ENCODE data around the gene POU6F2. TPM values are rescaled to one million over a fixed set of nuclear protein-coding genes. Genes with fewer than 3 reads are reported as not detected.

The POU6F2 gene
- polyA plus RNA-seq, 1 donor from 2014 or later: not detected

DNA sequence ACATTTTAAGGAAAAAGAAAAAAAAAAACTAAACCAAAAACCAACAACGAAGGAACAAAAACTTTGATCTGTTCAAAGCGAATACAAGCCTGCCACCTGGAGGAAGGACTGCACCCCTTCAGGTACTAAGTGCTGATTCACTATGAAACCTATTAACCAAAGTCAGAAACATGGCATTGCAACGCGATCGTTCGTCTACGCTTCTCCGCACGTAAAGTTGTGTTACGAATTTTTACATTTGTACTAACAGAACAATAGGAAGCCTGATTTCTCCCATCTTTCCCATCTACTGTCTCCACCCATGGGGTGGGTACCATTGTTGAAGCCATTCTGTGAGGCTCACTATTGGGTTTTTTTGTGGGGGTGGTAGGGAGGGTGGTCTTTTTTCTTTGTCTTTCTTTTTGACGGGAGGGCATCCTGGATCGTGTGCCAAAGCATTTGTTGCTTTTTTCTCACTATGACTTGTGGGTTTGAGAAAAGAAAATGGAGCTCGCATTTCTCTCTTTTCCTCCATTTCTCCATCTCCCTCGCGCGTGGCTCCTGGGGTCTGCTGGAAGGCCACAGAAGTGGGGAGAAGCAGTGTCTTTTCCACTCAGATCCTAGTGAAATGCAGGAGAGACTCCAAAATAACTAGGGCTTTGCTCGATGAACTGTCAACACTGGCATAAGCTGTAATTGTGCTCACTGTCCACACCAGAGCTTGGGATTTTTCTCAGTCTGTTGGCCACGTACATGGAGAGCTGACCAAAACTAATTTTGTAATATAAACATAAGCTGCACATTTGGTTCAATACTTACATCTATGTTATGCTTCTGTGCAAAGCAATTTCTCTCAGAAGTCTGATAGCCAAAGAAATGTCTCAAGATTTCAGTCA, 487.6 kb downstream of the POU6F2 start:
- peak overlapping the region in 1 of 4 donors; percentile 41 for H3K4me3 Mint-ChIP-seq
- peaks cover 14% of the 10 kb centered on the region for H3K27me3 Mint-ChIP-seq
- H3K9me3 Mint-ChIP-seq: no peaks in the 10 kb centered on the region
- no peaks in the 10 kb centered on the region for H3K36me3 Mint-ChIP-seq
- peaks cover 2 to 4% (median 3%) of the 10 kb centered on the region in 3 donors for H3K4me1 Mint-ChIP-seq
- no peak overlapping the region for H3K27ac Mint-ChIP-seq

DNA sequence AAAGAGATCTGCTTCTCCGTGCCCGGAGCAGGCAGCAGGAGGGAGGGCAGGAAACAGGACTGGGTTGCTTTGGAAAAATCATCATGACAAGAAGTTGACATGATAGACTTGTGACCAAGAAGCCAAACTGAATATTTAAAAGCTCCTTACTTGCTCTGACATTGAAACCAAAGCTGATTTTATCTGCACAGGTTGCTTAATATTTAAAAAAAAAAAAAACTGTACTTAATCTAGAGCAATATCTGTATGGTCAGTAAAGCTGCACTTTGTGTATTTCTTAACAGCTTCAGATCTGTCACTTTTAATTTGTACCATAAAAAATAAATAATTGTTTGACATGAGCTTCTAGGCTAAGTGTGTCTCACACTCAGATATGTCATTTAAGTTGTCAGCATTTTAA, 490.6 kb downstream of the POU6F2 start:
- Mint-ChIP-seq H3K36me3 (no peaks in the 10 kb centered on the region), H3K4me1 (peaks cover 2 to 4% (median 3%) of the 10 kb centered on the region in 3 donors), H3K27ac (no peak overlapping the region), H3K9me3 (no peaks in the 10 kb centered on the region), H3K27me3 (peaks cover 11% of the 10 kb centered on the region), H3K4me3 (no peak overlapping the region)

DNA sequence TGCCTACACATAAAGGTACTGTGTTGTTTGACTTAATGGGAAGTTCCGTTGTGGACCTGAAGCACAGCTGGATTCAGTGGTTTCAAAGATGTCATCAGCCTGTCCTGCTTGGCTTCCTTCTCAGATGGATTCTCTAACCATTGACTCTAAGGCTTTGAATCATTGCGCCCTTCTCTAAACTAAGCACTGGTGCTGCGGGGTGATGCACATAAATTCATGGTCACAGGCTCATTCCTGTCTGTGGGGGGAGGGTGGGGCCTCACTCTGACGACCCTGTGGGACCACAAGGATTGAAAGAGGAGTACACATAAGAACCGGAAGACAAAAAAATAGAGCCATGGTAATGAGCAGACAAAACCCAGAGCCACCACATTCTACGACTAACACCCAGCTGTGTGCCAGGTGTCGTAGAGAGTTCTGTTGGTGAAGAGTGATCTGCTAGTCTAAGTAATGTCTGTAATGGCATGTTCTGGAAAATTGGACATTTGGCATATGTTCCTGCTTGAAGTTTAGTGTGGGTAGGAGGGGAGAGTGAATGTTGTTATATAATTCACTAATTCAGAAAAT, 491.2 kb downstream of the POU6F2 start:
- Mint-ChIP-seq H3K4me1 (peaks cover 2 to 4% (median 3%) of the 10 kb centered on the region in 3 donors), H3K9me3 (no peaks in the 10 kb centered on the region), H3K36me3 (no peaks in the 10 kb centered on the region), H3K27ac (no peak overlapping the region), H3K27me3 (peaks cover 11% of the 10 kb centered on the region), H3K4me3 (no peak overlapping the region)

DNA sequence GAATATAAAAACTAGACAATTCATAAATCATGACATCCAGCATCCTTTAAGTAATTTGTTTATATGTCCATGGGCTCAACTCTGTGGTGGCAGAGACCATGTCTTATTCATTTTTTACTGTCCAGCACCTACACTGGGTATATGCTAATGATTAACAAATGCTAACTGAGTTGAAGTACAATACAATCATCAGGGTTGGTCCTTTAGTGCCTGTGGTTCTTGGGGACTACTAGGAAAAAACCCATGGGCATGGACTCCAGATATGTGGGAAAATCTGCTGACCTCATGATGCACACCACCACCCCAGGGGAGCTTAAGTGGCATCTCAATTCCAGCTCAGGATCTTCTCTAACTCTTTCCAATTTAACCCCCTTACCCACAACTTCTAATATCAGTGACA, 503.2 kb downstream of the POU6F2 start:
- no peaks in the 10 kb centered on the region for H3K4me1 Mint-ChIP-seq
- H3K36me3 Mint-ChIP-seq: peaks cover 2% of the 10 kb centered on the region
- H3K9me3 Mint-ChIP-seq: peaks cover 0 to 9% (median 2%) of the 10 kb centered on the region in 3 donors
- H3K27me3 Mint-ChIP-seq: peaks cover 4% of the 10 kb centered on the region
- no peak overlapping the region for H3K4me3 Mint-ChIP-seq
- H3K27ac Mint-ChIP-seq: no peak overlapping the region

DNA sequence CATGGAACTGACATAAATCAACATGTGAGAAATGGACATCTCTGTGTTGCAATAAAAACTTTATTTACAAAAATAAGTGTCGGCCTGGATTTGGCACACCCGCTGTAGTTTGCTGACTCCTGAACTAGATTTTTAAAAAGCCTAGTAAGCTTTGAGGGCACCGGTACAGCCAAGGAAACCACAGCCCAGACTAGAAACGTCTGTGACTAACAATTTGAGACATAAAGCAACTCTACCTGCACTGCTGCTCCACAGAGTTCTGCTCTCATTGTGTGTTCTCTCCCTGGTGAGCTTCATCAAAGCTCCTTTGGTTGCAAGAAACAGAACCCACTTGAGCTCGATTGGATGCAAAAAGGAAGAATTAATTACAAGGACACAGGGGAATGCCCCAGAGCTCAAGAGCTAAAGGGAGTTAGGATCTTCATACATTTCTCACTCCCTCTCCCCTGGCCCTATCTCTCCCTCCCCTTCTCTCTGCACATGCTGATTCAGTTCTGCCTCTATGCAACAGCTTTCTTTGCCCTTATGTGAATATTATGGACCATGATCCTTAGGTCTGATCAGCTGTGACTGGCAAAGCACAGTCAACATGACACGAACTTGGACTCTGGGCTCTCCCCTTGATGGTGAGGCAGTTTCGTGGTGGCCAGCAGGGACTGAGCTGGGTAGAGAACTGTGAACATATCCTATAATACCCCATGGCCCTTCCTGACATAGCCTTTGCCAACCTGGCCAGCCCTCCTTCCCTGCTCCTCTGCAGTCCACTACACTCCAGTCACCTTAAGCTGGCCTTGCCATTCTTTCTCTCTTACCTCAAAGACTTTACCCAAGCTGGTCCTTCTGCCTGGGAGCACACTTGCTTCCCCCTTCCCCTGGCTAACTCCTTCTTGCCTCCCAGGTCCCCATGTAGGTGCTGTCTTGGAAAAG, 511.0 kb downstream of the POU6F2 start:
- Mint-ChIP-seq H3K4me1 (no peaks in the 10 kb centered on the region), H3K27me3 (peaks cover 19% of the 10 kb centered on the region), H3K9me3 (peaks cover 0 to 1% (median 0%) of the 10 kb centered on the region in 3 donors), H3K27ac (no peak overlapping the region), H3K36me3 (peaks cover 1% of the 10 kb centered on the region), H3K4me3 (no peak overlapping the region)

DNA sequence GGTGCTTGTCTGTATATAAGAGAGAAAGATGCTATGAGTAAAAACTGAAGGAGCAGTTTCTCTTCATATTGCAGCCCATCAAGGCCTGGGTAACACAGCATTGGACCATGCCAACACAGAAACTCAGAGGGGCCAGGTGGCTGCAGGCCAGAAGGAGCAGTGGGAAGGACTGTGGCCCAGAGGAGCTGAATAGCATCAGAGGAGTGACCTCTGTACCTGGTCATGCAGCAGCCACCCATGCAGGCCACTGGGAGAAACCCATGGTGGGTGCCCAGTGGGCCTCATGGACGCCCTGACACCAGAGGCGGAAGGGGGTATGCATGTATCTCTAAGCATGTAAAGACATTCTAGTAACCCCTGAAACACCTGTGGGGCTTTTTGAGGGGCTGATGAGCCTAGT, 512.6 kb downstream of the POU6F2 start:
- H3K4me3 Mint-ChIP-seq: no peak overlapping the region
- H3K36me3 Mint-ChIP-seq: peaks cover 1% of the 10 kb centered on the region
- H3K4me1 Mint-ChIP-seq: no peaks in the 10 kb centered on the region
- H3K9me3 Mint-ChIP-seq: no peaks in the 10 kb centered on the region
- no peak overlapping the region for H3K27ac Mint-ChIP-seq
- peaks cover 19% of the 10 kb centered on the region for H3K27me3 Mint-ChIP-seq

DNA sequence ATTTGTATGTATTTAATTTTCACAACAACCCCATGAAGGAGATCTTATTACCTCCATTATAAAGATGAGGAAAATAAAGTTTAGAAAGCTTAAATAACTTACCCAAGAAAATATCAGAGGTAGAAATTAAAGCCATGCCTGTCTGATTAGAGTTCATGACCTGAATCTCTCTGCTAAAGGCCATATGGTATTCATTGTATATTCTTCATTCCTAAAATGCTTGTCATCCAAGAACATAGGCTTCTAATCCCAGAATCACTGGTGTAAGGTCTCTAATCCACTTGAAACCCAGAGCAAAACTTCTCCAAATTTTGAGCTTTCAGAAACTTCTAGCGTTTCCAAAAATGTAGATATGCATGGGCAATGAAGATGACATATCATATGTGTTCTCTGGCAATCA, 516.2 kb downstream of the POU6F2 start:
- Mint-ChIP-seq H3K27me3 (peaks cover 12% of the 10 kb centered on the region), H3K36me3 (peaks cover 1% of the 10 kb centered on the region), H3K9me3 (no peaks in the 10 kb centered on the region), H3K4me3 (no peak overlapping the region), H3K4me1 (no peaks in the 10 kb centered on the region), H3K27ac (no peak overlapping the region)

DNA sequence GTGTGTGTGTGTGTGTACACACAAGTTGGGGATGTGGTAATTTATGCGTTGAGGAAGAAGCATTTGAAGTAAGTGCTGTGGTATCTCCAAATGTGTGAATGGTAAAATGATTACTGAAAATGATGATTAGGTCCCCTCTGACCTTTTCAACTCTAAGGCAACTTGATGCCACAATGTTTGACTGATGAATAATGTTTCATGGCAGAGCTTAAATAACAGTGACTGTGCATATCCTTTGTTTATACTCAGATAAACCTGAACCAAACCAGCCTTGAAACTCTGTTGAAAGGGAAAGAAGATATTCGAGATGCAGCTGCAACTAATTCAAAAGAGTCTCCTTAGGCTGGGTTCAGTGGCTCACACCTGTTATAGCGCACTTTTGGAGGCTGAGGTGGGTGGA, 523.6 kb downstream of the POU6F2 start:
- no peaks in the 10 kb centered on the region for H3K4me1 Mint-ChIP-seq
- peaks cover 3% of the 10 kb centered on the region for H3K27me3 Mint-ChIP-seq
- no peak overlapping the region for H3K4me3 Mint-ChIP-seq
- H3K9me3 Mint-ChIP-seq: no peaks in the 10 kb centered on the region
- no peak overlapping the region for H3K27ac Mint-ChIP-seq
- peaks cover 2% of the 10 kb centered on the region for H3K36me3 Mint-ChIP-seq

DNA sequence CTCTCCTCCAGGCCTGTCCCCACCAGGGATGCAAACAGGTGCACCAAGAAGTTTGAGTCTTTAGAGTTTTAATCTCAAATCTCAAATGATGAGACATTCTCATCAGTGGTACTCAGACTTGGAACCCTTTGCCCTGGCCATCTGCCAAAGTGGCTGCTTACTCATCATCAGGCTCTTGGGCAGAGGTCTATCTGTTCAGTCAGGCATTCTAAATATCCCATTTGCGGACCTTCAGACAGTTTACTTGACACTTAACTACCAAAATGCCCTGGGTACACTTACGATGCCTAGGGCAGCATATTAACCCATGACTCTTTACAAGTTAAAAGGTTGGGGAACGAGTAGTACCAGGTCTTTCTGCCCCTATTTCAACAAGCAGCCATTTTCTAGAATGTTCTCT, 527.3 kb downstream of the POU6F2 start:
- Mint-ChIP-seq H3K4me3 (no peak overlapping the region), H3K27me3 (no peaks in the 10 kb centered on the region), H3K27ac (no peak overlapping the region), H3K36me3 (no peaks in the 10 kb centered on the region), H3K4me1 (peaks cover 2 to 8% (median 4%) of the 10 kb centered on the region in 3 donors), H3K9me3 (no peaks in the 10 kb centered on the region)

DNA sequence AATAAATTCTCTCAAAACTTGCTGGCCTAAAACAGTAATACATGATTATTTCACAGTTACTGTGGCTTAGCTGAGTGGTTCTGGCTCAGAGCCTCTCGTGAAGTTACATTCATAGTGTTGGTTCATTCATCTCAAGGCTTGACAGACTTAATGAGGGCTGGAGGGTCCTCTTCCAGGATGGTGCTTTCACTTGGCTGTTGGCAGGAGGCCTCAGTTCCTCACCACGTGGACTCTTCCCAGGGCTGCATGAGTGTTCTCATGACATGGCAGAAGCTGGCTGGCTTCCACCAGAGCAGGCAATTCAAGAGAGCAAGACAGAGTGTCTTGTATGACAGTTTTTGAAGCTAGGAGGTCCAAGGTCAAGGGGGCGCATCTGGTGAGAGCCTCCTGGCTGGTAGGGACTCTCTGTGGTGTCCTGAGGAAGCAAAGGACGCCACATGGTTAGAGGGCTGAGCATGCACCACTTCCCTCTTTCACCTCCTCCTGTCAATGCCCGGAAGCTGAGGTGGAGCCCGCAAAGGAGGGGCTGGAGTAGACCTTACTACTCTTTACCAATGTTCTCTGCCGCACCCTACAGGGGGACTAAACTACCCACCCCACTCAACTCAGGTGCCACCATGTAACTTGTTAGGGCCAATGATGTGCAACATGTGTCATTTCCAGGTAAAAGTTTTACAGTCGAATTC, 530.3 kb downstream of the POU6F2 start:
- Mint-ChIP-seq H3K36me3 (no peaks in the 10 kb centered on the region), H3K4me3 (peak overlapping the region in 1 of 4 donors; percentile 58)

DNA sequence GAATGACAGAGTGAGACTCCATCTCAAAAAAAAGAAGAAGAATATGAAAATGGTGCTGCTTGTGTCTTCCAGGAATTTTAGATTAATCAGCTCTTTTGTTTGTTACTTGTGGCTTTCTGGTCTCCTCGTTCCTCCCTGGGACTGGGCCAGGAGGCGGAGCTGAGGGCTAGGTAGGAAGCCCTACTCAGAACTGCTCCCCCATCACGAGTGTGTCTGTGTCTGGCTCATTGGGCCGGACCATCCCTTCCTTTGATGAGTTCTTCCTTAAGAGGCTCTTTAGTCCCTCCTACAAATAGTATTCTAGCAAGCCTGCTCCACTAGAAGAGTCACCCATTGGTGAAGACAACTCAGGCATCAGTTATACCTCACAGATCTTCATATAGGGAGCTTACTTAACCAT, 531.7 kb downstream of the POU6F2 start:
- H3K36me3 Mint-ChIP-seq: no peaks in the 10 kb centered on the region
- H3K9me3 Mint-ChIP-seq: no peaks in the 10 kb centered on the region
- no peaks in the 10 kb centered on the region for H3K27me3 Mint-ChIP-seq
- H3K4me3 Mint-ChIP-seq: no peak overlapping the region
- no peak overlapping the region for H3K27ac Mint-ChIP-seq
- H3K4me1 Mint-ChIP-seq: peaks cover 4 to 10% (median 4%) of the 10 kb centered on the region in 3 donors

More for the DNA sequence above, 530.3 kb downstream of the POU6F2 start:
- Mint-ChIP-seq H3K27me3 (no peaks in the 10 kb centered on the region), H3K27ac (peak overlapping the region in 1 of 3 donors; percentile 39), H3K9me3 (no peaks in the 10 kb centered on the region), H3K4me1 (peaks cover 4 to 10% (median 4%) of the 10 kb centered on the region in 3 donors)

DNA sequence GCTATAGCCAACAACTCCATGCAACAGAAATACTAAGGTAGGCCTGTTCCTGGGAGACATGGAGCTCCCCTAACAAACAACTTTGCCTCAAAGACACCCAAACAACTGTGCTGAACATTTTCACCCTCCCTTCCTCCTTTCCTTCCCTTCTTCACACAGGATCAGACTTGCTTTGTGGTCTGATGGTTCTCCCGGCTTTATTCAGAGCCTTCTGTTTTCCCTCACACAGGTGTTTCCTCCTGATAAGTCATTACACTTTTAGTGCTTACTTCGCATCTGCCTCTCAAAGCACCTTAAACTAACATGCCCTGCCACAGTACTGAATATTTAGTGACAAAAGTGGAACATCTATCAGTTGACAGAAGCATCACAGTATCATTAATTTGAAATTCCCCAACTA, 532.2 kb downstream of the POU6F2 start:
- no peaks in the 10 kb centered on the region for H3K9me3 Mint-ChIP-seq
- H3K27me3 Mint-ChIP-seq: no peaks in the 10 kb centered on the region
- peaks cover 4 to 10% (median 4%) of the 10 kb centered on the region in 3 donors for H3K4me1 Mint-ChIP-seq
- no peak overlapping the region for H3K4me3 Mint-ChIP-seq
- H3K27ac Mint-ChIP-seq: no peak overlapping the region
- no peaks in the 10 kb centered on the region for H3K36me3 Mint-ChIP-seq

DNA sequence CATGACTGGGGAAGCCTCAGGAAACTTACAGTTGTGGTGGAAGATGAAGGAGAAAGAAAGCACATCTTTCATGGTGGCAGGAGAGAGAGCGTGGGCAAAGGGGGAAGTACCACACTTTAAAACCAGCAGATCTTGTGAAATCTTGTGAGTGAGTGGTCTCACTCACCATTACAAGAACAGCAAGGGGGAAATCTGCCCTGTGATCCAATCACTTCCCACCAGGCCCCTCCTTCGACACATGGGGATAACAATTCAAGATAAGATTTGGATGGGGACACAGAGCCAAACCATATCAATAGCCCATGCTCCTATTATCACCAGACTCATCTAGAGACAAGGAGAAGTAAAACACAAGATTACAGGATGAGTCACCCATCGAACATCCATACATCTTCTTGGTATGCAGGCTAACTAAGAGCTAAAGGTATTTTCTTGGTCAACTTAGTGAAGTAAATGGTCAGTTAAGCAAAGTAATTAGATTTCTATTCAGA, 533.2 kb downstream of the POU6F2 start:
- Mint-ChIP-seq H3K27me3 (no peaks in the 10 kb centered on the region), H3K4me1 (peaks cover 4 to 10% (median 4%) of the 10 kb centered on the region in 3 donors), H3K27ac (no peak overlapping the region), H3K36me3 (no peaks in the 10 kb centered on the region), H3K9me3 (no peaks in the 10 kb centered on the region), H3K4me3 (no peak overlapping the region)

DNA sequence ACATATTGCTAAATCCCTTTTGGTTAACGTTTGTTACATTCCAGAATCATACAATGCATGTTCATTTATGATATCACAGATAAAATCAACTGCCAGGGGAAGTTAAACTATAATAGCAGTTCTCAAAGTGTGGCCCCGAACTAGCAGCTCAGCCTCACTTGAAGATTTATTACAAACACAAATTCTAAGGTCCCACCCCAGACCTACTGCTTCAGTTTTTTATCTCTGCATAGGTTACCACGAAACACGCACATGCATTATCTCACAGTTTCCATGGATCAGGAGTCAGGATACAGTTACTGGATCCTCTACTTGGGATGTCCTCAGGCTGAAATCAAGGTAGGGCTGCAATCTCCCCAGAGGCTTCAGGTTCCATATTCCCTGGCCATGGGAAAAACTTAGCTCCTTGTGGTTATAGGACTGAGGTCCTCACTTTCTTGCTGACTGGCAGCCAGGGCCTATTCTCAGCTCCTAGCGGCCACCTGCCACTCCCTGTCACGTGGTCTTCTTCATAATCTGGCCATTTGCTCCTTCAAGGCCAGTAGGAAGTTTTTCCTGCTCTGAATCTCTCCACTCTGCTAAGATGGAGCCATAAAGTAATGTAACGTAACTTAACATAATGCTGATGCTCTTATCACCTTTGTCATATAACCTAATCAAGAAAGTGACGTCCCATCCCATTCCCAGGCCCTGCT, 538.0 kb downstream of the POU6F2 start:
- H3K27ac Mint-ChIP-seq: no peak overlapping the region
- peaks cover 0 to 4% (median 2%) of the 10 kb centered on the region in 3 donors for H3K4me1 Mint-ChIP-seq

More for the DNA sequence above, 538.0 kb downstream of the POU6F2 start:
- H3K27me3 Mint-ChIP-seq: no peaks in the 10 kb centered on the region
- H3K9me3 Mint-ChIP-seq: no peaks in the 10 kb centered on the region
- H3K36me3 Mint-ChIP-seq: no peaks in the 10 kb centered on the region
- H3K4me3 Mint-ChIP-seq: no peak overlapping the region
